ENCODE data around the gene TNFRSF19. TPM values are rescaled to one million over a fixed set of nuclear protein-coding genes. Genes with fewer than 3 reads are reported as not detected.
A peak's percentile ranks its signal among the peaks of the same experiment; 100 is the strongest.

TNFRSF19 gene
- total and polyA plus RNA-seq, 10 of the 15 experiments (the other 5 are each of a cell fraction or from before 2014, with no cell fraction given) = 16.4 to 46.2 (median 35.4) TPM

GRCh38 chr13:23617551-23618024 lies 47.4 kb downstream of the TNFRSF19 start:
- Histone ChIP-seq H3K79me2 (ENCODE audit: control insufficient read depth, insufficient read depth, low read length) (no peaks in the 10 kb centered on the region; the same call in 1 of the 2 replicates), H2AFZ (ENCODE audit: control insufficient read depth, low read depth, low read length) (no peak overlapping the region; the same call in 1 of the 2 replicates), H3K4me1 (ENCODE audit: control insufficient read depth, insufficient read depth, low read length) (0 out of 2 replicates have a peak, but pooled peaks cover 2% of the 10 kb centered on the region), H3K9ac (ENCODE audit: control insufficient read depth, insufficient read depth, low read length) (no peak overlapping the region), H3K4me3 (no peak overlapping the region), H3K9me3 (replicated peaks; ENCODE audit: control insufficient read depth, insufficient read depth, low read length) (no peaks in the 10 kb centered on the region), H3K27ac (ENCODE audit: control insufficient read depth, insufficient read depth) (no peak overlapping the region), H4K20me1 (ENCODE audit: control insufficient read depth, insufficient read depth) (no peaks in the 10 kb centered on the region), H3K27me3 (replicated peaks in 1 of 2; ENCODE audit: control insufficient read depth in 2 of 2, insufficient read depth in 2 of 2, low read length in 1 of 2) (no peaks in the 10 kb centered on the region), H3K4me2 (ENCODE audit: control insufficient read depth, insufficient read depth) (no peak overlapping the region), H3K36me3 (ENCODE audit: control insufficient read depth in 2 of 2, insufficient read depth in 2 of 2, low read length in 1 of 2) (peaks cover 0 to 13% of the 10 kb centered on the region in 2 experiments; a peak in 1 of 4 replicates)
- ChIA-PET POLR2A (no interaction called here), RAD21 (ENCODE audit: unreplicated experiment) (no interaction called here), CTCF (no interaction called here), SMC1A (ENCODE audit: uncharacterized antibody, unreplicated experiment) (interaction anchor here (0.6 to 0.8 kb wide), 2 partner anchors 8 to 95 kb away, joined by 3 read pairs; no protein-coding TSS in a partner anchor)
- DNase-seq (ENCODE audit: low read depth, low spot score) (no peak), FAIRE-seq (peak; percentile 70), ATAC-seq (peak; percentile 22)
- 19% methylated on average over 3 of the region's 3 CpGs for WGBS (ENCODE audit: insufficient coverage, insufficient replicate concordance, low lambda C conversion rate, missing lambda C conversion rate)
- in situ Hi-C loops (cut with MboI) (no loop called here), intact Hi-C loops (cut with micrococcal nuclease; ENCODE audit: unreplicated experiment) (loop anchor here (5.0 kb wide), 1 partner anchor 40 kb away; no protein-coding TSS in a partner anchor)
- TF ChIP-seq NRF1 (conservative IDR thresholded peaks at IDR 0.05; ENCODE audit: low read depth, low read length) (no peak), SPI1 (IDR thresholded peaks at IDR 0.05; ENCODE audit: borderline replicate concordance, insufficient read depth, low read depth, low read length) (no peak), BHLHE40 (IDR thresholded peaks at IDR 0.05; ENCODE audit: borderline replicate concordance in 1 of 2, low read depth in 2 of 2, low read length in 1 of 2) (no peak), IRF3 (IDR thresholded peaks at IDR 0.05) (no peak), RUNX3 (IDR thresholded peaks at IDR 0.05; ENCODE audit: low read length) (peak; percentile 74), MTA3 (IDR thresholded peaks at IDR 0.05; ENCODE audit: borderline replicate concordance, low read length) (no peak), ZSCAN29 (IDR thresholded peaks at IDR 0.05) (no peak), SREBF1 (IDR thresholded peaks at IDR 0.05; ENCODE audit: low read length) (no peak)
- BruUV-seq (replicated peaks) = no TSS peak

Data from GM12878 (cell line).